GM21526 (cell line): ENCODE results near the gene EFHC2.

ENCODE experiments used
- ATAC-seq: cut with Tn5 transposase; IDR thresholded peaks from one replicate; pipeline ENCODE4 v1.9.1; 2021; ENCODE audit warnings: moderate library complexity; ENCODE audit not compliant: unreplicated experiment, low FRiP score

EFHC2 gene

GRCh38 chrX:44157283-44157682 is 186.2 kb downstream of the EFHC2 start:
- ATAC-seq = no peak

GRCh38 chrX:44156726-44157125 is 186.7 kb downstream of the EFHC2 start:
- ATAC-seq = no peak

GRCh38 chrX:44155126-44155525 is 188.3 kb downstream of the EFHC2 start:
- ATAC-seq = no peak

- no peak for ATAC-seq
These were observed 190.6 kb downstream of the EFHC2 start for GRCh38 chrX:44152852-44153251.

- no peak for ATAC-seq
These were observed 196.3 kb downstream of the EFHC2 start for GRCh38 chrX:44147130-44147529.

- no peak for ATAC-seq
These were observed 199.1 kb downstream of the EFHC2 start for GRCh38 chrX:44144177-44144945.

- ATAC-seq = no peak
These were observed 200.3 kb downstream of the EFHC2 start for GRCh38 chrX:44143061-44143602.

GRCh38 chrX:44130189-44130588 is 213.3 kb downstream of the EFHC2 start:
- no peak for ATAC-seq

- no peak for ATAC-seq
These were observed 230.1 kb downstream of the EFHC2 start for GRCh38 chrX:44113337-44113736.

- ATAC-seq = no peak
These were observed 236.6 kb downstream of the EFHC2 start for GRCh38 chrX:44106864-44107263.

- no peak for ATAC-seq
These were observed 238.1 kb downstream of the EFHC2 start for GRCh38 chrX:44105228-44105913.

GRCh38 chrX:44104699-44105098 is 238.8 kb downstream of the EFHC2 start:
- no peak for ATAC-seq

- ATAC-seq = no peak
These were observed 242.2 kb downstream of the EFHC2 start for GRCh38 chrX:44101281-44101680.

- ATAC-seq = no peak
These were observed 244.1 kb downstream of the EFHC2 start for GRCh38 chrX:44099366-44099765.
